HG03060 (cell line): ENCODE data around the gene UNC79.
A peak's percentile ranks its signal among the peaks of the same experiment; 100 is the strongest.

Source experiments
- ATAC-seq: cut with Tn5 transposase; IDR thresholded peaks from one replicate; pipeline ENCODE4 v1.9.1; 2021; ENCODE audit warnings: low read depth, moderate number of reproducible peaks; ENCODE audit not compliant: unreplicated experiment

The UNC79 gene

GRCh38 chr14:93543766-93544165, 113.0 kb downstream of the UNC79 start:
- ATAC-seq: no peak

- no peak for ATAC-seq
Measured at GRCh38 chr14:93544212-93544611, 113.5 kb downstream of the UNC79 start.

- no peak for ATAC-seq
Measured at GRCh38 chr14:93546642-93547041, 115.9 kb downstream of the UNC79 start.

GRCh38 chr14:93548102-93548843, 117.5 kb downstream of the UNC79 start:
- peak; percentile 48 for ATAC-seq

DNA sequence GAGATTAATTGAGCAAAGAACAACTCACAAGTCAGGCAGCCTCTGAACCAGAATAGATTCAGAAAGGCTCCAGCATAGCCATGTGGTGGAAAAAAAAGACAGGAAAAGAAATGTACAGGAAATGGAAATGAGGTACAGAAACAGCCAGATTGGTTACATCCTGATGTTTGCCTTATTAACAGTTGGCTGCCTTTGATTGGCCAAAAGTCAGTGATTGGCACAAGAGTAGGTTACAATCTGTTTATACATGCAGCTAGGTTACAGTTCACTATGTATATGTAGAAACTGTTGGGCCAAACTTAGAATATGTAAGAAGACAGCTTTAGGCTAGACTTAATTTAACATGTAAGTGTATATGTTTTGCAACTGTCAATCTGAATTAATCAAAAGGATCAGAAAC, 118.9 kb downstream of the UNC79 start:
- no peak for ATAC-seq

- no peak for ATAC-seq
Measured at GRCh38 chr14:93564918-93565317, 134.2 kb downstream of the UNC79 start.

GRCh38 chr14:93566065-93566693, 135.4 kb downstream of the UNC79 start:
- no peak for ATAC-seq

DNA sequence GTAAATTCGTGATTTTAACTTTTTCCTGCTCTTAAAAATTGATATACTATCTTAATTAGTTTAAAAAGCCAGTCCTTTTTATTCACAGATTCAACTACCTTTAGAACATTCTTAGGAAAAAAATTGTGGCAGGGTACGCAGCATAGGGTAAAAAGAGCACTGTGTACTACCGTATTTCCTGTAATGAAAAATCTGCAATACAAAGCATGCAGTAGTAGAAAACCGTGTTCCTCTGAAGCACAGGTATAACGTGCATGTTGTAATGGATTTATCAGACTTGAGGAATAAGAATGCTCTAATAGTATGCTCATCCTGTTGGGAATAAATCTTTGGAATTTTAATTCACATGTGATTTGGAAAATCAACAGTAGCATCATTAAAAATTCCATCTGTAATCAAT, 140.5 kb downstream of the UNC79 start:
- ATAC-seq: no peak

DNA sequence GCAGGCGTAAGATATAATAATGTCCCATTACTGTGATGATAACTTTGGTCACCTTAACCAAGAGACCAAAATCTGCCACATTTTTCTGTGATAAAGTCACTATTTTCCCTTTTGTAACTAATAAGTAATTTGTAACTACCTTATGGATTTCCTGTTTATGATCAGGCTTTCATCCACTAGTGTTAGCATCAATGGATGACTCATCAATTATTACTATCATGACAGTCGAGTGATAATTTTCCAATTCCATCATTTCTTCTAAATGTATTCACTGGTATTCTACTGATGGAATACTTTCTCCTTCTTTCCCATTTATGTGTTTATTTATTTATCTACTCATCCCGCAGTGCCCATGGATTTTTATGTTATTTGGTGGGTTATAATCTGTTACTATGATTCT, 148.4 kb downstream of the UNC79 start:
- no peak for ATAC-seq

- ATAC-seq: no peak
Measured at GRCh38 chr14:93582516-93582915, 151.8 kb downstream of the UNC79 start.

DNA sequence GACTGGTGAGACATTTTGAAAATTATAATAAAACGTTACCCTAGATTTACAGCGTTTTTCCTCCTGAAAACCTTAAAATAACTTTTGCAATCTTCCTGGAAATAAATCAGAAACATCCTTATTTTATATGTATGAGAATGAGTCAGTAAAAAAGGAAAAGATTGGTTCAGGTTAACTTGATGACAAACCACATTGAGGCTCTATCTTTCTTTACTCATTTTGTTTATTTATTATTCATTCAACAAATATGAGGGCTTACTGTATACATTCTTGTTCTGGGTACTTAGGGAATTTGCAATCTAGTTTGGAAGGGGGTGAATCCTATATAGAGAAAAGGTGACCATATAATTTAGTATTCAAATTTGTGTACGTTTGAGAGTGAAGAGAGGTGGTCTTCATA, 156.6 kb downstream of the UNC79 start:
- ATAC-seq: no peak

GRCh38 chr14:93591506-93591905, 160.8 kb downstream of the UNC79 start:
- no peak for ATAC-seq

DNA sequence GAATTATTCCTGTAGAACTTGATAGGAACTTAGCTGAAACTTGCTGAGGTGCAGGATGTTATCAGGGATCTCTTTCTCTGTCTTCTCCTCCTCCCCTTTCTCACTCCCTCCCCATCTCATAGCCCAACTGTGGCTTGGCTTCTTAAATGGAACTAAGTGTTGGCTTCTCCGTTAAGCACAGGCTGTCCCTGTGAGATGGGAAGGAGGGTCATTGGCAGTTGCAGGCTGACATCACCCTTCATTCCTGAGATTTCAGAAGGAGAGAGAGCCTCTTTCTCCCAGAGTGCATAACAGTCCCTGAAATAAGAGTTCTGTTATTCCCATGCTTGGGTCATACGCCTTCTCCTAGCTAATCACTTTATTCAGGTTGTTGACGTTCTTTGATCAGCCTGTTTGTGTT, 162.0 kb downstream of the UNC79 start:
- ATAC-seq: no peak

DNA sequence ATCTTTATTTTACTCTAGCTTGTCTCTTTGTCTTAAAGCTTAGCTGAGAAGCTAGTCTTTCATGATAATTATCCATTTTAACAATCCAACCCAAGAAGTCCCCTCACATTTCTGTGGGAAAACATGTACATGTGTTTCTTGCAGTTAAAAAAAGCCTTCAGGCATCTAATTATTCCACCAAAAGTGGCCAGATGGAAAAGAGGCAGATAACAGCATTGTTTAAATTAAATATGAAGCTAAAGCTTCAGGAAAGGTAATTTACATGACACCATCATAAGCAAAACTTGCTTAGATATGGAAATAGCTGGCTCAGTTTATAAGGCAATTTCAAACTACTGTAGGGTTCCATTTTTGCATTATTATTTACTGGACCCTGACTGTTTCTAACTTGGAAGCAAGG, 175.4 kb downstream of the UNC79 start:
- no peak for ATAC-seq

DNA sequence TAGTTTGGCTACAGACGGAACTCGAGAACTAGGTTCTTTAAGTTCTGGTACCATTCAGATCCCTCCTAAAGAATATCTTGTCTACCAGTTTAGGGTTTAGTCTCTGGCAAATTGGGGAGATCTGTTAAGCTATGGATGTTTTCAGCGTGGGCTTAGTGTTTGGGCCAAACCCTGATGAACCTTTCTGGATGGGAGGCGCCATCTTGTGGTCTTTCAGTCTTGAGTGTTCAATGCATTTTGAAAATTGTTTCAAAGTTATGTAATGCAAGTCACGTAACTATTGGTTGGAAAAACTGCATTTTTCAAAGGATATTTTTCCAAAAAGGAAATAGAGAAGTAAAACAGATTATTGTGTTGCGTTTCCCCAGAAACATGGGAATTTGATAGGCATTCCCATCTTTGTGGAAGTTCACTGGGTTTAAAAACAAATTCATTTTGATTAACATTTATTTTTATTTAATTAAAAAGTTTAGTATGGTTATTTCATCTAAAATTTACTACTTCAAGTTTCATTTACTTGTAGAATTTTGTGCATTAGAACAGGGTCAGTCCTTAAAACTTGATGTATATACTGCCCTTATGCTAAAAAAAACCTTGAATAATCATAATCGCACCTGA, 188.5 kb downstream of the UNC79 start:
- no peak for ATAC-seq

DNA sequence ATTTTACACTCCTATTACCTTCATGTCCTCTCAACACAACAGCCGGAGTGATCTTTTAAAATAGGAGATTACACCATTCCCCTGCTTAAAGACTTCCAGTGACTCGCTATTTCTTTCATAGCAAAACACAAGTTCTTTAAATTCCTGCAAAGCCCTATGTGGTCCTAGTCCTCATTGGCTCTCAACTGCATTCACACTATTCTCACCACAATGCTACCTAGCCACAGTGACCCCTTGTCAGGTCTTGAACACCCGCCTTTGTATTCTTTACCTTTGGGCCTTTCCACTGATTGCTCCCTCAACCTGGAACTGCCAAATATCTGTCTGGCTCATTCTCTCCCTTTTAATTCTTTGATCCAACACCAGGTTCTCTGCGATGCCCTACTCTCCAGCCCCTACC, 197.3 kb downstream of the UNC79 start:
- no peak for ATAC-seq

- no peak for ATAC-seq
Measured at GRCh38 chr14:93629643-93630042, 198.9 kb downstream of the UNC79 start.

- ATAC-seq: no peak
Measured at GRCh38 chr14:93638790-93639189, 208.1 kb downstream of the UNC79 start.

- no peak for ATAC-seq
Measured at GRCh38 chr14:93643127-93643526, 212.4 kb downstream of the UNC79 start.

DNA sequence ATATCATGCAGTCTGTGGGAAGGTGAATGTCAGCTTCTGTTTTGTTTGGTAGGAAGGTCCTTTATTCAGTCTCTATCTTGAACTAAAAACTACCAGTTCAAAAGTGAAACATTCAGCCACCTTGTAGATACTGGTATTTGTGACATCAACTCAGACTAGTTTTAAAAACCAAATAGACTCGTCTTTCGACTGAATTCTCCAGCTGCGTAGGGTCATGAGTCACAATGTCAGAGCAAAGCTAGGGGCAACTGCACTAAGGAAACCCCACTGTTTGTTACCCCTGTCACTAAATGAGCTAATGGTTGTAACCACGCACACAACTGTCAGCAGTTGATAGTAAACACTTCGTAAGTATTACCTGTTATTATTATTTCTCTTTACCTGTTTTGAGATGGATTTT, 212.9 kb downstream of the UNC79 start:
- ATAC-seq: no peak

DNA sequence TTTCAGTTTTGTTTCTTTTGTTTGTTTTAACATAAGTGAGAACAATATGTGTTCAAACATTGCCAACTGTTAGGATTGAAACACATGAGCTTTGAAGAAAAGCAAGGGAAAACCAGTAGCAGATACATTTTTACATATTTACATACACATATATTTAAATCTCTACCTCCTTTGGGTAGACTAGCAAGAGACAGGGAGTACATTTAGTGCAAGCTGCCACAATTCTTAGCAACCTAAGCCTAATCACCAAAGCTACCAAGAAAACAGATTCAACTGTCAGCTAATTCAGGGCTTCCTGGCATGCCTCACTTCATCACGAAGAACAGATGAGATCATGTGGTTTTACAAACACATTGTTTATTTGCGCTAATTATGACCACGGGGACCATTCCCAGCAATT, 214.5 kb downstream of the UNC79 start:
- no peak for ATAC-seq
